HG03565 (cell line): ENCODE data around the gene SIRT3.
"Not testable (repeated sequence)": the region's sequence is repeated elsewhere in the genome, so short reads cannot be mapped to it uniquely, and the experiment has no call there.

Experiments
- ATAC-seq: cut with Tn5 transposase; IDR thresholded peaks from one replicate; pipeline ENCODE4 v1.9.1; 2021; ENCODE audit warnings: mild to moderate bottlenecking, moderate library complexity; ENCODE audit not compliant: unreplicated experiment

Gene SIRT3

DNA sequence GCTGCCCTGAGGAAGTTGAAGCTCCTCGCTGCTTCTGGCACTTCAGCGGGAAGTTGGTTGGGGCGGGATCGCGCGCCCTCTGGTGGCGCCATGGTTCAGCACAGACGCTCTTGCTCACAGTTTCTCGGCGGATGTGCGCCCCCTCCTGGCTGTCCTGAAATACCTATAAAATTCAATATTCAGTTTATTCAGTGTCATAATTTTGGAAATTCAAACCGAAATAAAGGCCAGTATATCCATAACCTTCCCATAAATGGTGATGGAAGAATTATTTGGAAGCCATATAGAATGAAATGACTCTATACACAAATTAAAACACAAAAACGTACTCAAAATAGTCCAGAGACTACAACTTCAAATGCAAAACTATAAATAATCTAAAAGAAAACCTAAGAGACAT is 55.9 kb downstream of the SIRT3 start:
- not testable (repeated sequence) for ATAC-seq
